GM12878 (cell line): ENCODE data around the gene SPAM1. TPM values are rescaled to one million over a fixed set of nuclear protein-coding genes. Genes with fewer than 3 reads are reported as not detected.

Experiments used
- ATAC-seq: fragments of 200-7000 bp; cut with Tn5 transposase; 3 replicates; pipeline ENCODE4 v1.9.1; 2020; ENCODE audit warnings: mild to moderate bottlenecking, moderate library complexity
- BruUV-seq: library from RNA; stranded (reverse); fragments of 400-500 nt; replicated peaks from 2 replicates; lab custom pipeline; 2021; lab: Mats Ljungman, UMichigan
- CTCF ChIA-PET: fragments of 300-600 bp; sonication (Branson Sonifier 250); formaldehyde crosslinking; extraction: SDS; loops from one replicate; lab custom pipeline; 2021; ENCODE audit warnings: inconsistent platforms; lab: Yijun Ruan, JAX
- POLR2A ChIA-PET: fragments of 350-600 bp; formaldehyde crosslinking; extraction: SDS; loops from one replicate; lab custom pipeline; 2021; ENCODE audit warnings: inconsistent platforms; lab: Charles Lee
- RAD21 ChIA-PET: fragments of 300-600 bp; sonication (Branson Sonifier 250); formaldehyde crosslinking; loops from one replicate; lab custom pipeline; 2023; ENCODE audit warnings: antibody characterized with exemption; ENCODE audit not compliant: unreplicated experiment; lab: Charles Lee
- SMC1A ChIA-PET: fragments of 300-600 bp; sonication (Branson Sonifier 250); formaldehyde crosslinking; loops from one replicate; lab custom pipeline; 2023; ENCODE audit not compliant: unreplicated experiment, uncharacterized antibody; lab: Charles Lee
- DNase-seq: peaks from one replicate; pipeline ENCODE4 v3.0.0-alpha.2; 2011; ENCODE audit warnings: low read depth, low spot score
- FAIRE-seq: peaks from 3 replicates; lab custom pipeline; 2011; peaks lifted over from hg19 to GRCh38; lab: Jason Lieb, UNC
- H2AFZ ChIP-seq: 2 replicates; pipeline ENCODE4 v1.6.0; 2011; ENCODE audit warnings: low read depth, low read length, control low read depth; ENCODE audit not compliant: control insufficient read depth
- H3K27ac ChIP-seq: 2 replicates; pipeline ENCODE4 v1.5.1; 2011; ENCODE audit warnings: control low read depth; ENCODE audit not compliant: control insufficient read depth, insufficient read depth
- H3K27me3 ChIP-seq, 2 experiments: replicated peaks in 1 of 2; 2 replicates each; pipeline versions ENCODE4 v1.6.0 to v1.6.1; 2011; ENCODE audit warnings: low read length in 1 of 2; ENCODE audit not compliant: control insufficient read depth in 2 of 2, insufficient read depth in 2 of 2
- H3K36me3 ChIP-seq, 2 experiments: 2 replicates each; pipeline ENCODE4 v1.5.1; 2011; ENCODE audit warnings: low read length in 1 of 2; ENCODE audit not compliant: control insufficient read depth in 2 of 2, insufficient read depth in 2 of 2
- H3K4me1 ChIP-seq: 2 replicates; pipeline ENCODE4 v1.6.1; 2011; ENCODE audit warnings: mild to moderate bottlenecking, low read length, moderate library complexity, mixed read lengths; ENCODE audit not compliant: control insufficient read depth, insufficient read depth
- H3K4me2 ChIP-seq: 2 replicates; pipeline ENCODE4 v1.6.0; 2011; ENCODE audit warnings: control low read depth; ENCODE audit not compliant: control insufficient read depth, insufficient read depth
- H3K4me3 ChIP-seq: fragments of 200-600 bp; sonication (generic); 2 replicates; pipeline ENCODE4 v1.5.1; 2016
- H3K79me2 ChIP-seq: 2 replicates; pipeline ENCODE4 v1.6.0; 2011; ENCODE audit warnings: low read length; ENCODE audit not compliant: control insufficient read depth, insufficient read depth
- H3K9ac ChIP-seq: 2 replicates; pipeline ENCODE4 v1.8.0; 2011; ENCODE audit warnings: low read length, control low read depth, mixed read lengths; ENCODE audit not compliant: control insufficient read depth, insufficient read depth
- H3K9me3 ChIP-seq: replicated peaks from 3 replicates; pipeline ENCODE4 v1.5.1; 2011; ENCODE audit warnings: mild to moderate bottlenecking, low read length; ENCODE audit not compliant: control insufficient read depth, insufficient read depth
- H4K20me1 ChIP-seq: 2 replicates; pipeline ENCODE4 v1.6.0; 2011; ENCODE audit not compliant: control insufficient read depth, insufficient read depth
- BCL3 ChIP-seq: IDR thresholded peaks from 2 replicates; pipeline ENCODE4 v1.6.1; 2011; ENCODE audit warnings: borderline replicate concordance, low read depth, mild to moderate bottlenecking, moderate library complexity, low read length; ENCODE audit not compliant: insufficient read depth, poor library complexity, severe bottlenecking
- EED ChIP-seq: sonication (generic); IDR thresholded peaks from 2 replicates; pipeline ENCODE4 v1.6.1; 2016; ENCODE audit warnings: antibody characterized with exemption, low read depth
- ETV6 ChIP-seq, 2 experiments: fragments of 450-650 bp in 1 of 2; IDR thresholded peaks in 1 of 2; conservative IDR thresholded peaks in 1 of 2; 2 replicates each; pipeline ENCODE4 v1.6.1; 2014; ENCODE audit warnings: antibody characterized with exemption in 1 of 2, borderline replicate concordance in 1 of 2, low read depth in 1 of 2, mild to moderate bottlenecking in 1 of 2, moderate library complexity in 1 of 2
- IKZF1 ChIP-seq: fragments of 450-650 bp; conservative IDR thresholded peaks from 2 replicates; pipeline ENCODE4 v1.6.1; 2017; ENCODE audit warnings: antibody characterized with exemption, mild to moderate bottlenecking
- IRF3 ChIP-seq: fragments of 450-650 bp; IDR thresholded peaks from 2 replicates; pipeline ENCODE4 v1.6.1; 2014; ENCODE audit warnings: mild to moderate bottlenecking
- MEF2B ChIP-seq: fragments of 450-650 bp; IDR thresholded peaks from 2 replicates; pipeline ENCODE4 v1.6.1; 2018; ENCODE audit warnings: mild to moderate bottlenecking, moderate library complexity; ENCODE audit not compliant: partially characterized antibody, poor library complexity, severe bottlenecking
- NFYA ChIP-seq: IDR thresholded peaks from 2 replicates; pipeline ENCODE4 v1.6.1; 2011; ENCODE audit warnings: low read depth, mild to moderate bottlenecking, low read length, improper control_type of control experiment, borderline replicate concordance
- NR2C1 ChIP-seq: fragments of 450-650 bp; IDR thresholded peaks from 2 replicates; pipeline ENCODE4 v1.6.1; 2017; ENCODE audit warnings: antibody characterized with exemption, mild to moderate bottlenecking, moderate library complexity
- RAD21 ChIP-seq: IDR thresholded peaks from 2 replicates; pipeline ENCODE4 v1.6.1; 2011; ENCODE audit warnings: mild to moderate bottlenecking, low read depth, low read length, moderate library complexity; ENCODE audit not compliant: insufficient read depth
- RBBP5 ChIP-seq: fragments of 200-600 bp; sonication (generic); conservative IDR thresholded peaks from 2 replicates; pipeline ENCODE4 v1.6.1; 2016
- RCOR1 ChIP-seq: conservative IDR thresholded peaks from 2 replicates; pipeline ENCODE4 v1.6.1; 2012; ENCODE audit warnings: low read depth, low read length, improper control_type of control experiment
- SIN3A ChIP-seq: IDR thresholded peaks from 2 replicates; pipeline ENCODE4 v1.6.1; 2012; ENCODE audit warnings: low read depth, low read length, improper control_type of control experiment
- SMAD5 ChIP-seq: IDR thresholded peaks from 2 replicates; pipeline ENCODE4 v1.6.1; 2016; ENCODE audit warnings: antibody characterized with exemption, low read depth
- SUPT20H ChIP-seq: IDR thresholded peaks from 2 replicates; pipeline ENCODE4 v1.6.1; 2011; ENCODE audit warnings: low read depth, mild to moderate bottlenecking, low read length, moderate library complexity, borderline replicate concordance; ENCODE audit not compliant: control insufficient read depth
- USF1 ChIP-seq: IDR thresholded peaks from 2 replicates; pipeline ENCODE4 v1.6.1; 2011; ENCODE audit warnings: borderline replicate concordance, low read depth, mild to moderate bottlenecking, moderate library complexity, mixed read lengths, low read length; ENCODE audit not compliant: insufficient read depth; ENCODE audit errors: extremely low read length
- ZBTB11 ChIP-seq: fragments of 450-650 bp; formaldehyde crosslinking; IDR thresholded peaks from 2 replicates; pipeline ENCODE4 v1.5.0; 2022; ENCODE audit warnings: mild to moderate bottlenecking, missing genetic modification characterization
- WGBS: methylation state at CpG from one replicate; pipeline ENCODE4 v1.1.6; 2016; ENCODE audit warnings: low lambda C conversion rate; ENCODE audit not compliant: insufficient replicate concordance, insufficient coverage; ENCODE audit errors: missing lambda C conversion rate; 5-methylcytosine and 5-hydroxymethylcytosine counted together
- in situ Hi-C: fragments of 300-500 bp; cut with MboI; formaldehyde crosslinking; loops from 9 replicates; pipeline ENCODE4 v1.14.3; 2018; ENCODE audit warnings: mixed read lengths
- intact Hi-C: fragments of 100-400 bp; cut with micrococcal nuclease; formaldehyde crosslinking; loops from one replicate; pipeline ENCODE4 v1.14.2; 2022; ENCODE audit not compliant: unreplicated experiment
- polyA plus RNA-seq, 11 experiments: library from polyadenylated mRNA; depleted of rRNA in 4 of 11; unstranded in 6 of 11; stranded (reverse) in 5 of 11; fragments of >200 nt; fragmentation: Nextera tagmentation in 4 of 11; fragmentation: Illumina TruSeq in 1 of 11; extraction: Ambion mirVana in 4 of 11; extraction: Trizol in 1 of 11; gene quantifications; 1 replicate in 1 of 11; 2 replicates in 10 of 11; pipeline versions ENCODE4 v1.2.1 to v1.2.3, GENCODE V29; 2011 to 2016; ENCODE audit warnings: inconsistent platforms in 2 of 11, missing spikeins in 2 of 11, low read depth in 1 of 11
- total RNA-seq, 4 experiments: library from RNA; depleted of rRNA in 3 of 4; stranded (reverse); fragments of >200 nt in 3 of 4; fragmentation: Illumina TruSeq in 1 of 4; extraction: Trizol in 1 of 4; gene quantifications; 2 replicates each; pipeline versions ENCODE4 v1.2.1 to v1.2.3, GENCODE V29; 2013 to 2021

The SPAM1 gene
- total and polyA plus RNA-seq, 10 of the 15 experiments (the other 5 are each of a cell fraction or from before 2014, with no cell fraction given), result not detected

GRCh38 chr7:123936388-123936787, 11.3 kb downstream of the SPAM1 start:
- SMC1A ChIA-PET, result interaction anchor here (0.6 to 0.9 kb wide), 2 partner anchors 213 to 1651 kb away, joined by 3 read pairs; no protein-coding TSS in a partner anchor
- Histone ChIP-seq H3K9me3 (no peaks in the 10 kb centered on the region; the same call in 2 of the 3 replicates), H3K4me3 (no peak overlapping the region), H3K36me3 (no peaks in the 10 kb centered on the region), H3K9ac (no peak overlapping the region), H3K27me3 (no peaks in the 10 kb centered on the region), H3K4me1 (no peaks in the 10 kb centered on the region), H3K27ac (no peak overlapping the region), H2AFZ (no peak overlapping the region), H3K4me2 (no peak overlapping the region), H4K20me1 (no peaks in the 10 kb centered on the region), H3K79me2 (no peaks in the 10 kb centered on the region)
- no peak for TF ChIP-seq SUPT20H
- no peak for TF ChIP-seq ZBTB11 (CRISPR knock-in tag)
- no peak for TF ChIP-seq IRF3
- no peak for TF ChIP-seq EED
- no peak for TF ChIP-seq RBBP5
- no peak for TF ChIP-seq ETV6 (conservative IDR thresholded peaks at IDR 0.05 in 1 of 2, IDR thresholded peaks at IDR 0.05 in 1 of 2; ENCODE audit: borderline replicate concordance in 1 of 2, low read depth in 1 of 2)
- no peak for TF ChIP-seq IKZF1
- no peak for TF ChIP-seq USF1
- no peak for TF ChIP-seq BCL3
- no peak for TF ChIP-seq NR2C1
- TF ChIP-seq MEF2B, result no peak
- TF ChIP-seq SIN3A, result no peak
- no peak for TF ChIP-seq NFYA
- no peak for TF ChIP-seq SMAD5
- TF ChIP-seq RAD21, result no peak
- no peak for TF ChIP-seq RCOR1
- no peak for ATAC-seq
- 8% methylated on average over 2 of the region's 2 CpGs for WGBS
- no peak for FAIRE-seq
- POLR2A ChIA-PET, result no interaction called here
- no TSS peak for BruUV-seq
- RAD21 ChIA-PET, result no interaction called here
- intact Hi-C loops, result no loop called here
- DNase-seq, result no peak
- CTCF ChIA-PET, result no interaction called here
- in situ Hi-C loops, result no loop called here
